HG03039 (cell line): Measurements from ENCODE around the gene OCIAD2.
"Not testable (repeated sequence)": the region's sequence is repeated elsewhere in the genome, so short reads cannot be mapped to it uniquely, and the experiment has no call there.

Experiments used
- ATAC-seq: cut with Tn5 transposase; IDR thresholded peaks from one replicate; pipeline ENCODE4 v1.9.1; 2021; ENCODE audit warnings: mild to moderate bottlenecking, moderate library complexity; ENCODE audit not compliant: unreplicated experiment

OCIAD2 gene

GRCh38 chr4:48906206-48907173, at the start of gene OCIAD2:
TSS of gene OCIAD2 (minus strand) at chr4:48906774. CDS start at chr4:48904549, 2,225 bp downstream.
- peak; percentile 96 for ATAC-seq

- ATAC-seq: no peak
Measured at GRCh38 chr4:48954314-48954713, 47.7 kb upstream of the OCIAD2 start.

GRCh38 chr4:48949518-48950219, 43.1 kb upstream of the OCIAD2 start:
- no peak for ATAC-seq

- no peak for ATAC-seq
Measured at GRCh38 chr4:48949086-48949485, 42.5 kb upstream of the OCIAD2 start.

- no peak for ATAC-seq
Measured at GRCh38 chr4:48947731-48948130, 41.2 kb upstream of the OCIAD2 start.

GRCh38 chr4:48945981-48946380, 39.4 kb upstream of the OCIAD2 start:
- no peak for ATAC-seq

GRCh38 chr4:48944756-48945241, 38.2 kb upstream of the OCIAD2 start:
- ATAC-seq: no peak

- ATAC-seq: no peak
Measured at GRCh38 chr4:48944252-48944651, 37.7 kb upstream of the OCIAD2 start.

GRCh38 chr4:48943387-48943786, 36.8 kb upstream of the OCIAD2 start:
- ATAC-seq: no peak

GRCh38 chr4:48939785-48940184, 33.2 kb upstream of the OCIAD2 start:
- no peak for ATAC-seq

- ATAC-seq: no peak
Measured at GRCh38 chr4:48938831-48939230, 32.3 kb upstream of the OCIAD2 start.

GRCh38 chr4:48937033-48937432, 30.5 kb upstream of the OCIAD2 start:
- no peak for ATAC-seq

- ATAC-seq: no peak
Measured at GRCh38 chr4:48931459-48931858, 24.9 kb upstream of the OCIAD2 start.

GRCh38 chr4:48930654-48931053, 24.1 kb upstream of the OCIAD2 start:
- ATAC-seq: no peak

- no peak for ATAC-seq
Measured at GRCh38 chr4:48924416-48924815, 17.8 kb upstream of the OCIAD2 start.

GRCh38 chr4:48923065-48923464, 16.5 kb upstream of the OCIAD2 start:
- not testable (repeated sequence) for ATAC-seq

- no peak for ATAC-seq
Measured at GRCh38 chr4:48914311-48914710, 7.7 kb upstream of the OCIAD2 start.

- ATAC-seq: no peak
Measured at GRCh38 chr4:48913346-48913745, 6.8 kb upstream of the OCIAD2 start.

GRCh38 chr4:48912349-48912748, 5.8 kb upstream of the OCIAD2 start:
- no peak for ATAC-seq

- ATAC-seq: no peak
Measured at GRCh38 chr4:48910511-48910910, 3.9 kb upstream of the OCIAD2 start.

- ATAC-seq: no peak
Measured at GRCh38 chr4:48909697-48910096, 3.1 kb upstream of the OCIAD2 start.

- ATAC-seq: no peak
Measured at GRCh38 chr4:48908687-48909086, 2.1 kb upstream of the OCIAD2 start.
